Measurements from ENCODE around the gene IGSF9B. TPM values are rescaled to one million over a fixed set of nuclear protein-coding genes. Genes with fewer than 3 reads are reported as not detected.

Gene IGSF9B
- total and polyA plus RNA-seq, 2 of the 13 experiments (the other 11 are each of a cell fraction or from before 2014, with no cell fraction given), result not detected

- FAIRE-seq, result no peak
- ChIA-PET CTCF (ENCODE audit: low intra/inter-chr PET ratio, low total read pairs) (no interaction called here), POLR2A (no interaction called here)
- in situ Hi-C loops (cut with HindIII; ENCODE audit: extremely low pct_ligation_motif_present, low pct_unique_long_range_greater_than_20kb) (no loop called here), intact Hi-C loops (cut with micrococcal nuclease; ENCODE audit: unreplicated experiment) (loop anchor here (2.0 kb wide), 1 partner anchor 77 kb away; no protein-coding TSS in a partner anchor)
- H3K9me3 ChIP-seq (ENCODE audit: low read length), result no peaks in the 10 kb centered on the region
- no peak overlapping the region for H2AFZ ChIP-seq (ENCODE audit: low read length)
- no TSS peak for BruUV-seq (replicated peaks)
- no peak overlapping the region for H3K4me2 ChIP-seq (ENCODE audit: low read depth, low read length)
- ATAC-seq, result no peak
- H3K27ac ChIP-seq (ENCODE audit: extremely low read length, insufficient read depth, low read length), result no peak overlapping the region
- no peaks in the 10 kb centered on the region for H3K4me1 ChIP-seq (ENCODE audit: insufficient read depth, low read length)
- H3K36me3 ChIP-seq (replicated peaks in 1 of 2; ENCODE audit: control insufficient read depth in 1 of 2, insufficient read depth in 2 of 2, low read length in 2 of 2), result no peaks in the 10 kb centered on the region
- no peaks in the 10 kb centered on the region for H3K79me2 ChIP-seq (ENCODE audit: insufficient read depth, low read length)
- H4K20me1 ChIP-seq (ENCODE audit: insufficient read depth, low read length), result no peaks in the 10 kb centered on the region
- H3K9ac ChIP-seq (ENCODE audit: insufficient read depth, low read depth, low read length), result no peak overlapping the region
- DNase-seq (ENCODE audit: low spot score), result no peak
- peaks cover 5 to 42% of the 10 kb centered on the region in 2 experiments; a peak in 4 of 5 replicates for H3K27me3 ChIP-seq (ENCODE audit: control insufficient read depth in 1 of 2, insufficient read depth in 2 of 2, low read length in 2 of 2)
- WGBS (ENCODE audit: low lambda C conversion rate), result 57% methylated on average over 26 of the region's 66 CpGs
- TF ChIP-seq SNAI1 (CRISPR knock-in tag; IDR thresholded peaks at IDR 0.05; ENCODE audit: borderline replicate concordance) (no peak), ZBTB7A (CRISPR knock-in tag; IDR thresholded peaks at IDR 0.05) (no peak), CHD2 (IDR thresholded peaks at IDR 0.05; ENCODE audit: low read depth, low read length) (no peak), ZSCAN12 (CRISPR knock-in tag; IDR thresholded peaks at IDR 0.05) (no peak), MIER2 (CRISPR knock-in tag; IDR thresholded peaks at IDR 0.05) (no peak), HBP1 (CRISPR knock-in tag; IDR thresholded peaks at IDR 0.05; ENCODE audit: low read depth) (no peak)
- H3K4me3 ChIP-seq (replicated peaks in 1 of 3; ENCODE audit: insufficient read depth in 1 of 3, low read depth in 2 of 3, low read length in 3 of 3), result no peak overlapping the region
Measured at GRCh38 chr11:133919330-133920108, 37.2 kb downstream of the IGSF9B start.
